ENCODE results near the gene LRRC49. TPM values are rescaled to one million over a fixed set of nuclear protein-coding genes. Genes with fewer than 3 reads are reported as not detected.

The LRRC49 gene
- total and polyA plus RNA-seq, 10 of the 15 experiments (the other 5 are each of a cell fraction or from before 2014, with no cell fraction given), result 1.4 to 3.7 (median 2.9) TPM

DNA sequence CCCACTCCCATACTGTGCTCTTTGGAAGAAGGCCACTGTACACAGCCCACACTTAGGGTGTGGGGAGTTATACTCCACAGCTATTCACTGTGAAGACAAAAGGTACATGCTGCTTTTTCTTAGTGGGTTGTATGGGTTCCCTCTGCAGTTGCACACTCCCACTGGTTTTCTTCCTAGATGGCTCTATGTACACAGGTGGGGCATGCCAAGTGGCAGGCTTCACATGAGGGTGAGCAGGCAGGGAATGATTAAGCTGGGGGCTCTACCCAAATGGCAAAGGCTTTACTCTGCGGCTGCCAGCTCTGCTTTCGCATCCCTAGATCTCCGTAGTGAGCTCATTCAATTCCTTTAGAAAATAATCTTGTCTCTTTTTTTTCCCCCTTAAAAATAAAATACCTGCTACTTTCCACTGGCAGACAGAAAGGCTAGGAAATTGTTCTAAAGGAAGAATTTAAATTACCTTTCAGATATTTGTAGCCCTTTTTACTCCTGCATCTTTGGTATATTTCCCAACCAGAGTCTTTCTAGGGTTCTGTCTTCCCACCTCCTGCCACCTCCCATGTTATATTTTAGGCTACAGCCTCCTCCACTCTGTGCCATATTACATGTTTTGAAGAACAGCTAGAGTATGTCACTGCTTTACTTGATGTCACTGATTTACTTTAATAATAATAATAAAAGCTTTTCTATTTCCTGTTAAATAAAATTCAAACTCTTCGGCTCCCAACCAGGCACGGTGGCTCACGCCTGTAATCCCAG is 46.8 kb upstream of the LRRC49 start (continued):
- no peak for TF ChIP-seq ZBED1 (IDR thresholded peaks at IDR 0.05; ENCODE audit: borderline replicate concordance)
- no peak for TF ChIP-seq CREM (IDR thresholded peaks at IDR 0.05; ENCODE audit: low read depth)
- TF ChIP-seq RELA (IDR thresholded peaks at IDR 0.05; ENCODE audit: borderline replicate concordance, partially characterized antibody), result no peak

- SMC1A ChIA-PET (ENCODE audit: uncharacterized antibody, unreplicated experiment), result no interaction called here
- WGBS (ENCODE audit: insufficient coverage, insufficient replicate concordance, low lambda C conversion rate, missing lambda C conversion rate), result 37% methylated on average over 6 of the region's 6 CpGs
- H3K4me3 ChIP-seq, result no peak overlapping the region
- no peak for TF ChIP-seq MEF2B (IDR thresholded peaks at IDR 0.05; ENCODE audit: partially characterized antibody, poor library complexity, severe bottlenecking)
- no peak for TF ChIP-seq ZNF687 (IDR thresholded peaks at IDR 0.05)
- no peak for TF ChIP-seq SUZ12 (IDR thresholded peaks at IDR 0.05; ENCODE audit: unreplicated experiment)
- no peak for TF ChIP-seq IRF3 (IDR thresholded peaks at IDR 0.05)
- TF ChIP-seq, protein P1, sequence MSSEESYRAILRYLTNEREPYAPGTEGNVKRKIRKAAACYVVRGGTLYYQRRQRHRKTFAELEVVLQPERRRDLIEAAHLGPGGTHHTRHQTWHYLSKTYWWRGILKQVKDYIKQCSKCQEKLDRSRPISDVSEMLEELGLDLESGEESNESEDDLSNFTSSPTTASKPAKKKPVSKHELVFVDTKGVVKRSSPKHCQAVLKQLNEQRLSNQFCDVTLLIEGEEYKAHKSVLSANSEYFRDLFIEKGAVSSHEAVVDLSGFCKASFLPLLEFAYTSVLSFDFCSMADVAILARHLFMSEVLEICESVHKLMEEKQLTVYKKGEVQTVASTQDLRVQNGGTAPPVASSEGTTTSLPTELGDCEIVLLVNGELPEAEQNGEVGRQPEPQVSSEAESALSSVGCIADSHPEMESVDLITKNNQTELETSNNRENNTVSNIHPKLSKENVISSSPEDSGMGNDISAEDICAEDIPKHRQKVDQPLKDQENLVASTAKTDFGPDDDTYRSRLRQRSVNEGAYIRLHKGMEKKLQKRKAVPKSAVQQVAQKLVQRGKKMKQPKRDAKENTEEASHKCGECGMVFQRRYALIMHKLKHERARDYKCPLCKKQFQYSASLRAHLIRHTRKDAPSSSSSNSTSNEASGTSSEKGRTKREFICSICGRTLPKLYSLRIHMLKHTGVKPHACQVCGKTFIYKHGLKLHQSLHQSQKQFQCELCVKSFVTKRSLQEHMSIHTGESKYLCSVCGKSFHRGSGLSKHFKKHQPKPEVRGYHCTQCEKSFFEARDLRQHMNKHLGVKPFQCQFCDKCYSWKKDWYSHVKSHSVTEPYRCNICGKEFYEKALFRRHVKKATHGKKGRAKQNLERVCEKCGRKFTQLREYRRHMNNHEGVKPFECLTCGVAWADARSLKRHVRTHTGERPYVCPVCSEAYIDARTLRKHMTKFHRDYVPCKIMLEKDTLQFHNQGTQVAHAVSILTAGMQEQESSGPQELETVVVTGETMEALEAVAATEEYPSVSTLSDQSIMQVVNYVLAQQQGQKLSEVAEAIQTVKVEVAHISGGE (CRISPR knock-in tag; IDR thresholded peaks at IDR 0.05), result no peak
- TF ChIP-seq ZNF217 (IDR thresholded peaks at IDR 0.05), result no peak
These were observed 40.7 kb upstream of the LRRC49 start for GRCh38 chr15:70851889-70852288.

More at GRCh38 chr15:70851889-70852288, 40.7 kb upstream of the LRRC49 start:
- BruUV-seq (replicated peaks), result no TSS peak
- peaks cover 2% of the 10 kb centered on the region; the same call in 1 of the 2 replicates for H3K4me1 ChIP-seq (ENCODE audit: control insufficient read depth, insufficient read depth, low read length)
- H3K27ac ChIP-seq (ENCODE audit: control insufficient read depth, insufficient read depth), result no peak overlapping the region
- no peak overlapping the region for H3K9ac ChIP-seq (ENCODE audit: control insufficient read depth, insufficient read depth, low read length)
- no peaks in the 10 kb centered on the region for H3K9me3 ChIP-seq (replicated peaks; ENCODE audit: control insufficient read depth, insufficient read depth, low read length)
- H2AFZ ChIP-seq (ENCODE audit: control insufficient read depth, low read depth, low read length), result no peak overlapping the region
- no peak for ATAC-seq
- in situ Hi-C loops (cut with MboI) (no loop called here), intact Hi-C loops (cut with micrococcal nuclease; ENCODE audit: unreplicated experiment) (no loop called here)
- DNase-seq (ENCODE audit: low read depth, low spot score), result no peak
- no peak for FAIRE-seq
- peak overlapping the region; percentile 14; the same call in 1 of the 2 replicates for H3K4me2 ChIP-seq (ENCODE audit: control insufficient read depth, insufficient read depth)
- H3K27me3 ChIP-seq (replicated peaks in 1 of 2; ENCODE audit: control insufficient read depth in 2 of 2, insufficient read depth in 2 of 2, low read length in 1 of 2), result peaks cover 5 to 7% of the 10 kb centered on the region in 2 experiments
- H4K20me1 ChIP-seq (ENCODE audit: control insufficient read depth, insufficient read depth), result no peaks in the 10 kb centered on the region
- CTCF ChIA-PET, result no interaction called here
- RAD21 ChIA-PET (ENCODE audit: unreplicated experiment), result no interaction called here
- no peaks in the 10 kb centered on the region for H3K79me2 ChIP-seq (ENCODE audit: control insufficient read depth, insufficient read depth, low read length)
- POLR2A ChIA-PET, result no interaction called here
- no peaks in the 10 kb centered on the region for H3K36me3 ChIP-seq (ENCODE audit: control insufficient read depth in 2 of 2, insufficient read depth in 2 of 2, low read length in 1 of 2)

Measured in GM12878 (cell line).